T-helper 1 cell (primary cell): Measurements from ENCODE around the gene C12orf75.
A peak's percentile ranks its signal among the peaks of the same experiment; 100 is the strongest.
"Not testable (repeated sequence)": the region's sequence is repeated elsewhere in the genome, so short reads cannot be mapped to it uniquely, and the experiment has no call there.

Experiments
- DNase-seq, 5 donors: peaks; one replicate each; pipeline ENCODE4 v3.0.0-alpha.2; 2012 to 2020
- total RNA-seq, 4 donors: gene quantifications; one replicate each; lab custom pipeline; 2026; lab: John Stamatoyannopoulos, UW

Gene C12orf75
- 13.6 to 17.9 (median 15.3) reads per million in 4 donors for total RNA-seq

- DNase-seq, result peak; percentile 71 to 96 (median 75)
Measured at GRCh38 chr12:105330283-105330930, at the start of gene C12orf75. C12orf75 (plus strand) TSS chr12:105330691; CDS start chr12:105330892, 201 bp downstream.

DNA sequence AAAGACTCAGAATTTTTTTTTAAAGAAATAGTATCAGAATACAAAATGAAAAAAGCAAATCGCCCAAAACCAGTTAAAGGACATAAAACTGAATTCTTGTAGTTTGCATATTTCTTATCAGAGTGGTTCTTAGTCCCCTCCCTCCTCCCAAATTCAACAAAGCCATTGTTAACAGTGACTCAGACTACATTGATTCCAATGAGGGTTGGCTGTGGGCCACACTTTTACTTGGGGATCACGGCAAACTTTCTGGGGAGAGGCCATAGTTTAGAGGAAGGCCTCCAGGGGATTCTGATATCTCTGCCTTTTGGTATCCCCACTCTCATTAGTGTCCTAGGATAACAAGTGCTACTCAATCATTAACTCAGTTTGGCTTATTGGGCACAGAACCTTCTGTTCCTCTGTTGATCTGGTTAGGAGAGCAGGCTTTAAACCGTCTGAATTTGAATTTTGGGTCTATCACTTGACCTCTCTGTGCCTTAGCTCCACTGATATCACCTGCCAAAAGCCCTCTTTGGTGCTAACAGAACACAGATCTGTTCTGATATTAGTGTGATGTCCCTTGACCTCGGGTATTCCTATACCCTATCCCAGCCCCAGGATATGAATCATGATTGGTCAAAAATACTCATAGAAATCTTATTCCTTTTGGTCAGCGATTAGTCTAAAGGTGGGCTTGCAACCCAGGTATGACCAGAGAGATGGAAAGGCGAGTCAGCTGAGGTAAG is 49.4 kb upstream of the C12orf75 start:
- DNase-seq, result no peak

- no peak for DNase-seq
Measured at GRCh38 chr12:105281694-105282049, 48.8 kb upstream of the C12orf75 start.

- no peak for DNase-seq
Measured at GRCh38 chr12:105285378-105285777, 45.1 kb upstream of the C12orf75 start.

DNA sequence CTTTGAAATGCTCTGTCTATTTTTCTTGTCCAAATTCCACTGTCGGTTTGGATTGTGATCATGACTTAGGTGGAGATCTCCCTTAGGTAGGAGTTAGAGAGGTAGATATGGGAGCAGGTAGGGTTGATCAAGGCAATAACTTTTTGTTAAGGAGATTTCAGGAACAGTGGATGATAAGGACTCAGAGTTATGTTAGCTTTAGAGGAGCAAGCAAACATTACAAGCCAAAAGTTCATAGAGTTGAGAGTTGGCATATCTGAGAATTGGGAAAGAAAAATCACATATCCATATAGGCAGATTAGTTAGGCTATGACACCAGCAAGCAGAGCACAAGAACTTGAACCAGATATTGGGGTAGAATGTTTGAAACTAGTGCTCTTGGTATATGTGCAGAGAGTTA is 43.1 kb upstream of the C12orf75 start:
- no peak for DNase-seq

DNA sequence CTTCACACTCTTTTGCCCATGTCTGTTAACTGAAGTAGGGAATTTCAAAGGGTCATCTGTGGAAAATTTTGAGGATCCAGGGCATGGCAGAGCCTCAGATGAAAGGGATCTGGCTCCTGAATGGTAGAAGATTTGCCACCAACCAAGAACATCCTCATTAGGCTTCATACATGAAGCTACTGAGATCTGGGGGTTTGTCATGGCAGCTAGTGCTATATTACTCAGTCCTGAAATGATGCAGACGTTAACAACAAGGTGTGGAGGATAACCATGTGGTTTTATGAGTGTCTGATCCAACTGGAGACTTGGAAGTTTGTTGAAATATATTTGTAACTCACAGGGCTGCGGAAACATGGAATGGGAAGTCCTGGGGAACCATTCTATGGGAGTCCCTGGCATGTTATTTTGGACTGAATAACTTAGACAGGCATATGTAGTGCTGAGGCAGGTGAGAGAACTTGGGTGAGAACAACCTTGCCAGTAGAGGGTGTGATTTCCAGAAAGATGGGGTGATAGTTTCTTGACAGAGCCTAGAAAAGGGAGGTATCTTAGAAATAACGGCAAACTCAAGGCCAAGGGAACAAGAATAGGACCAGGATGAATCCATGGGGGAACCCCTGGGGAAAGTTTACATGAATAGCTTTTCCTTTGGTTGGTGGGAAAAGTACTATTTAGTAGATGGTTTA is 42.0 kb upstream of the C12orf75 start:
- DNase-seq, result no peak

GRCh38 chr12:105289114-105289904 is 41.2 kb upstream of the C12orf75 start:
- DNase-seq, result peak in 1 of 5 donors; percentile 38

DNA sequence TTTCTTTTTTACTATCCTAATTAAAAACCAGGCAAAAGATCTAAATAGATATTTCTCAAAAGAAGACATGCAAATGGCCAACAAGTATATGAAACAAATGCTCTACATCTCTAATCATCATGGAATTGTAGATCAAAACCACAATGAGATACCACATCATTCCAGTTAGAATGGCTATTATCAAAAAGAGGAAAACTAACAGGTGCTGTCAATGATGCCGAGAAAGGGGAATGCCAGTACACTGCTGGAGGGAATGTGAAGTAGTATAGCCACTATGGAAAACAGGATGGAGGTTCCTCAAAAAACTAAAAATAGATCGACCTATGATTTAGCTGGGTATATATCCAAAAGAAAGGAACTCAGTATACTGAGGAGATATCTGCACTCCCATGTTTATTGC is 39.0 kb upstream of the C12orf75 start:
- no peak for DNase-seq

DNA sequence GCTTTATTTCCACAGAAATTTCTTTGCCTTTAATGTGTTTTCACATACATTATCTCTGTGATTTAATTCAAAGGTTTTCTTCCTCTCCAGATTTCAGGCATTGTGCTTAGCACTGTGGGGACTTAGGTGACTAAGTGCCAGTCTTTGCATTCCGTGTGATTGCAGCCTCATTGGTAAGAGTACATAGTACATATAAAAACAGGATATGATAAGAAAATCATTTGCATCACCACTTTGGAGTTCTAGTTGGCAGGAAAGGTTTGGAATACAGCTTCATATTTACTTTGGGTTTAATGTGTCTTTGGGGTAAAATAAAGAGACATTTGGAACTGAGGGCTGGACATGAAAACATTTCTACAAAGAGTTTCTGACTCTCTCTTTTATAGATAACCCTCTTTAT is 37.8 kb upstream of the C12orf75 start:
- no peak for DNase-seq

DNA sequence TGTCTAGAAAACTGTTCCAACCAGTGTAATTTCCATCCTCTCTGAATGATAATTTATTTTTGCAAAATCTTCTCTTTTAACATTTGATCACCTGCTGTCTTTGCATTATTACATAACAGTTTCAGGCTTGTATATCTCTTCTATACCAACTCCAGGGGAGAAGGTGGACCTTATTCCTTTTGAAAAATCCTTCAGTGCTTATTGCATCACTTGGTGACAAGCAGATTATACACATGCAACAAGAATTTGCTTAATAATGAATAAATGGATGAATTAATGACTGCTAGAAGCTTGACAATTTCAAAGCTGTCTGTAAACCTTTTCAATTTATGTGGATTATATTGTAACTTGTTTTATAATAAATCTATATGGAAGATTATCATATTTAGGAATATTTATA is 37.3 kb upstream of the C12orf75 start:
- no peak for DNase-seq

DNA sequence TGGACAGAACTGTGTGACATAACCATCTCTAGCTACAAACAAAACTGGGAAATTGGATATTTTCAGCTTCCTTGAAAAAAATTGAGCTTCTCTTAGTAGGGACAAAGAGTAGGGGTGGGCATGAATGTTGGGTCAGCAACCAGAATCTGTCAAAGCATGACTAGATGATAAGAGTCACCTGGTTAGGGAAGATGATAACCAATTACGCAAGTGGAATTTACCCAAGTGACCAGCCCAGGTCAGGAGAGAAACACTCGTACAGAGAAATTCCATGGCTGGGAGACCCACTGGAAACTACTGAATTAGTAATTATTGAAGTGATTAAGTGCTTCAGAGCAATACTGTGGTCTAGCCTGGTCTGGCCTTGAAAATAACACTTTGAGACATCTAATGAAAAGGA is 36.3 kb upstream of the C12orf75 start:
- no peak for DNase-seq

- no peak for DNase-seq
Measured at GRCh38 chr12:105294886-105295479, 35.5 kb upstream of the C12orf75 start.

DNA sequence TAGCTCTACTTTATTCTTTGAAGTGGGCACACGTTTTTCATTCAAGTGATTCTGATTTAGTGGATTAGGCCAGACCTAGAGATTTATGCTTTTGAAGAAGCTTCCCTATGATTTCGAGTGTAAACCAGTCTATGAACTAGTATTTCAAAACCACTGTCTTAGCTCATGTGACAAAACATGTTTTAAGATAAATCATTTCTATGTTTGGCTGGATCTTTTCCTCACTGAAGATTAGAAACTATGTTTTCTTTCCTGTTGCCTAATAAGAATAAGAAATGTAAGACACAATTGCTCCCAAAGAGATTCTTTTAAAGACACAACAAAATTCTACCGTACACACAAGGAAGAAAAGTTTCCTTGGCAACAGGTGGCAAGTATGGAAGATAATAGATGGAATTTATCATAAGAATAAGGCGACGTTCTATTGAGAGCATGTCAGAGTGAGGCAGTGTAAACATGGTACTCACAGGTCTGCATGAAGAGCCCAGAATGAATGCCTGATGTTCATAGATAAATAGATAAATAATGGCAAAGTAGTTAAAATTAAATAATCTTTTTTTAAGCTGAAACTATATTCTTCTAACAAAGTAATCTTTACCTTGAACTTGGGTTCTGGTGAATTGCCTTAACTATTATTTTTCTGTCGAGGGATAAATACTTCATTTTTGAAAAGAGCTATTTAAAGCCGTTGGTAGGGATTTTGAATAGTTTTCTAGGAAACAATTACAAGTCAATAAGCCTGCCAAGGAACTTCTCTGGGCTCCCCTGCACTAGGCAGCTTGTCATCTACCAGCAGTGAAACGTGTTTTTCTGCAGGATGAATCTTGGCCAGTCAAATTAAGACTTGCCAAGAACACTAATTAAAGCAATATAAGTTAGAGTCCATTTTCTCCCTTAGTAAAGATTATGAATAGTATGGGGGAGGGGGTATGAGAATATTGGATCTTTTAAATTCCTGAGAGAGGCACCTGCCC is 34.1 kb upstream of the C12orf75 start:
- no peak for DNase-seq

DNA sequence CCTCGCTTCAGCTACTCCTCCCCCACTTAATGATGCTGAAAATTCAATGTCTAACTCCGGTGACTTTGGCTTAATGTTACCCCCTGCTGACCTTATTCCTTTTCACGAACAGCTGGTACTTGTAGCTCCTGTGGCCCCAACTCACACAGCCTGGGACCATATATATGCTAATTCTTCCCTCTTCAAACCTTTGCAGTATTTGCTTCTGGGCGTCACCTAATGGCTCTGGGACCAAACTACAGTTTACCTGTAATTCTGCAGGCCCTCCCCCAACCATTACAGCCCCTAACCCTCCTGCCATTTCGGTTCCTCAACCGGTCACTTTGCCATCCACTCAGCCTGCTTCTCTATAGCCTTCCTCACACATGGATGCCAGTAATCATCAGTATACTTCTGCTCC is 29.6 kb upstream of the C12orf75 start:
- no peak for DNase-seq

DNA sequence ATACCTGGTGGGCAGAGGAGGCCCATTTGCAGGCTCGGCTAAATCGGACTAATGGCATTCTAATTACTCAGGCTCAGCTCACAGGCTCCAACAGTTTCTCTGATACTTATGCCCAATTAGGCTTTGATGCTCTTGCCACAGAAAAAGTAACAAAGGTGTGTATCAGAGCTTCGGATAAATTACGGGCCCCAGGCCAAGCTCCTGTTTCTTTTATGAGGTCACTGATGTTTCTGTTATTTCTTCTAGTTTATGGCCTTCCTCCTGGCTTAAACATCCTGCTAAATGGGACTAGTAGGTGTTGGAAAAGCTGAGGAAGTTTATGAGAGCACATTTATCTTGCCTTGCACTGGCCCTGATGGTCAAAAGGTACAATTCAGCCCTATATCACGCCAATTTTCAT is 28.8 kb upstream of the C12orf75 start:
- no peak for DNase-seq

- DNase-seq, result not testable (repeated sequence)
Measured at GRCh38 chr12:105302986-105303385, 27.5 kb upstream of the C12orf75 start.

DNA sequence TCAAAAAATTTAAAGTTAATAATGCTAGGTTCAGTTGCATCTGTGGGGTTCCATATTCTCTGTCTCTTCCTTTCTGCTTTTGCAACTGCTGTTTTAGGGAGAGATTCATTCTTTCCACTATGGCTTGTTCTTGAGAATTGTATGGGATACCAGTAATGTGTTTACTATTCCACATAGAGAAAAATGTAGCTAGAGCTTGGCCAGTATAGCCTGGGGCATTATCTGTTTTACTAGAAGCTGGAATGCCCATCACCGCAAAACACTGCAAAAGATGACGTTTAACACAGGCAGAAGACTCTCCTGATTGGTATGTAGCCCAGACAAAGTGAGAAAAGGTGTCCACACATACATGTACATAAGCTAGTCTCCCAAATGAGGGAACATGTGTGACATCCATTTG is 25.9 kb upstream of the C12orf75 start:
- not testable (repeated sequence) for DNase-seq

DNA sequence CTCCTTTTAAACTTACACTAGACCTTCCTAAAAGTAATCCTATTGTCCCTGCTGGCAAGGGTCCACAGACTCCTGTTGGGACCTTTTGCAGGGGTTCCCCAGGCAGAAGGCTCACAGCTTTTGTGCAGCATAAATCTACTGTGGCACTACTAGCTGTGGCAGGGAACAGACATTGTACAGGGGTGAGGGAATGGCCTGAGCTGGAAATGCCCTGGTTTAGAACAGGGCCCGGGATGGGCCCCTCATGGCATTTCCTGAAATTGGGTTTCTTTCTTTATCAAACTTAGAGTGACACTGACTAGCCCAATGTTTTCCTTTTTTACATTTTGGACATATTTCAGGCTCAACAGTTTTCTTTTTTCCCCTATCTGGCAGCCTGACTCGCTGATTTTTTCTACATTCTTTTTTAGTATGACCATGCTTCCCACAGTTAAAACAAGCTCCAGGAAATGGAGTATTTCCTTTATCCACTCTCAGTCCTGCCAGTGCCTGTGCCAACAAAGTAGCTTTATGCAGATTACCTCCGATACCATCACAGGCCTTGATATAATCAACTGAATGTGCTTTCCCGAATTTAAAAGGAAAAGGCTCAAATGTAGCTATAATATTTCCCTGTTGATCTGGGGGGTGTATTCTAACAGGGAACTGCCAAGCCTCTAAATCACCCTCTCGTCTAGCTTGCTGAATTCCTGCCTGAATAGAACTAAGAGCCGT is 22.7 kb upstream of the C12orf75 start:
- not testable (repeated sequence) for DNase-seq

DNA sequence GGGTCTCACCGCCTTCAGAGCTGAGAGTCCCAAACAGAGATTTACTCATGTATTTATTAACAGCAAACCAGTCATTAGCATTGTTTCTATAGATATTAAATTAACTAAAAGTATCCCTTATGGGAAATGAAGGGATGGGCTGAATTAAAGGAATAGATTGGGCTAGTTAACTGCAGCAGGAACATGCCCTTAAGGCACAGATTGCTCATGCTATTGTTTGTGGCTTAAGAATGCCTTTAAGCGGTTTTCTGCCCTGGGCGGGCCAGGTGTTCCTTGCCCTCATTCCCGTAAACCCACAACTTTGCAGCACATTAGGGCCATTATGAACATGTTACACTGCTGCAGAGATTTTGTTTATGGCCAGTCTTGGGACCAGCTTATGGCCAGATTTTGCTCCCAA is 21.7 kb upstream of the C12orf75 start:
- DNase-seq, result not testable (repeated sequence)

DNA sequence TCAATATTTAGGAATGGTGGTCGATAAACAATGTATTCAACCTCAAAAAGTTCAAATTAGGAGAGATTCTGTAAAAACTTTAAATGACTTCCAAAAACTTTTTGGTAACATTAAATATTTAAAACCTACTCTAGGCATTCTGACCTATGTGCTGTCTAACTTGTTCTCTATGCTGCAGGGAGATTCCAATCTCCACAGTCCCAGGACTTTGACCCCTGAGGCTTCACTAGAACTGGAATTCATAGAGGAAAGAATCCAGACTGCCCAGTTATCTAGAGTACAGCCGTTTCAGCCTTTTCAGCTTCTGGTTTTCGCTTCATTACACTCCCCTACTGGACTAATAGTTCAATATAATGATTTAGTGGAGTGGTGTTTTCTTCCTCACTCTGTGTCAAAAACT is 21.1 kb upstream of the C12orf75 start:
- DNase-seq, result not testable (repeated sequence)
